ENCODE measurements around the gene KIAA0319L.

GRCh38 chr1:35434703-35435102, 122.5 kb downstream of the KIAA0319L start:
- TF ChIP-seq CTCF (IDR thresholded peaks at IDR 0.05) (no peak), POLR2A (IDR thresholded peaks at IDR 0.05) (no peak)
